HepG2 (cell line): ENCODE measurements around the gene CISD3. TPM values are rescaled to one million over a fixed set of nuclear protein-coding genes. Genes with fewer than 3 reads are reported as not detected.

Experiments
- CHCHD3 ChIP-seq: sonication (generic); formaldehyde crosslinking; IDR thresholded peaks from 2 replicates; pipeline ENCODE4 v1.8.0; 2022; ENCODE audit warnings: mild to moderate bottlenecking, missing genetic modification reagents, moderate library complexity
- DNMT1 ChIP-seq: sonication (generic); formaldehyde crosslinking; IDR thresholded peaks from 2 replicates; pipeline ENCODE4 v1.5.1; 2020; ENCODE audit warnings: mild to moderate bottlenecking, missing genetic modification reagents
- ESRRA ChIP-seq: sonication (generic); formaldehyde crosslinking; IDR thresholded peaks from 2 replicates; pipeline ENCODE4 v1.5.1; 2020; ENCODE audit warnings: mild to moderate bottlenecking, low read depth, missing genetic modification reagents
- GTF3A ChIP-seq: sonication (generic); formaldehyde crosslinking; conservative IDR thresholded peaks from 2 replicates; pipeline ENCODE4 v1.4.0; 2020; ENCODE audit warnings: mild to moderate bottlenecking, missing genetic modification reagents
- KMT2A ChIP-seq: sonication (generic); formaldehyde crosslinking; IDR thresholded peaks from 2 replicates; pipeline ENCODE4 v1.4.0; 2020; ENCODE audit warnings: missing genetic modification reagents
- NR1H2 ChIP-seq: sonication (generic); formaldehyde crosslinking; IDR thresholded peaks from 2 replicates; pipeline ENCODE4 v1.8.1; 2022; ENCODE audit warnings: low read depth, missing genetic modification reagents, borderline replicate concordance
- RAD51 ChIP-seq: fragments of 450-650 bp; IDR thresholded peaks from 2 replicates; pipeline ENCODE4 v1.6.1; 2016; ENCODE audit warnings: borderline replicate concordance
- ZNF256 ChIP-seq: sonication (generic); formaldehyde crosslinking; conservative IDR thresholded peaks from 2 replicates; pipeline ENCODE4 v1.4.0; 2020; ENCODE audit warnings: missing genetic modification reagents
- ZNF619 ChIP-seq: sonication (generic); formaldehyde crosslinking; IDR thresholded peaks from 2 replicates; pipeline ENCODE4 v1.4.0; 2020; ENCODE audit warnings: mild to moderate bottlenecking, missing genetic modification reagents
- ZNF672 ChIP-seq: sonication (generic); formaldehyde crosslinking; IDR thresholded peaks from 2 replicates; pipeline ENCODE4 v1.8.1; 2022; ENCODE audit warnings: missing genetic modification reagents
- polyA plus RNA-seq, 8 experiments: library from polyadenylated mRNA; depleted of rRNA in 3 of 8; stranded (reverse) in 7 of 8; unstranded in 1 of 8; fragments of >200 nt; fragmentation: Illumina TruSeq in 4 of 8; extraction: Trizol in 4 of 8; gene quantifications; 2 replicates each; pipeline versions ENCODE4 v1.2.1 to v1.2.3, GENCODE V29; 2011 to 2016; ENCODE audit warnings: low read depth in 4 of 8, missing spikeins in 1 of 8, mixed read lengths in 1 of 8; ENCODE audit not compliant: insufficient read depth in 1 of 8
- total RNA-seq, 5 experiments: library from RNA; depleted of rRNA; stranded (reverse); fragments of >200 nt; fragmentation: Illumina TruSeq; extraction: Trizol; gene quantifications; 2 replicates each; pipeline ENCODE4 v1.2.3, GENCODE V29; 2016; ENCODE audit warnings: low read depth in 1 of 5
- TF ChIP-seq, protein P1 (sequence below), 2 experiments: sonication (generic) in 1 of 2; formaldehyde crosslinking in 1 of 2; IDR thresholded peaks; 2 replicates each; pipeline versions ENCODE4 v1.4.0 to v1.6.1; 2018 to 2020; ENCODE audit warnings: missing genetic modification reagents in 2 of 2, borderline replicate concordance in 1 of 2, low read depth in 1 of 2, mild to moderate bottlenecking in 1 of 2, missing biosample characterization in 1 of 2
- TF ChIP-seq, protein P2 (sequence below): IDR thresholded peaks from 2 replicates; pipeline ENCODE4 v1.6.1; 2012; ENCODE audit warnings: low read depth, low read length, improper control_type of control experiment
- TF ChIP-seq, protein P3 (sequence below): sonication (generic); formaldehyde crosslinking; IDR thresholded peaks from 2 replicates; pipeline ENCODE4 v1.4.0; 2020; ENCODE audit warnings: missing genetic modification reagents
- TF ChIP-seq, protein P4 (sequence below): sonication (generic); formaldehyde crosslinking; IDR thresholded peaks from 2 replicates; pipeline ENCODE4 v1.5.1; 2020; ENCODE audit warnings: missing genetic modification reagents, mild to moderate bottlenecking, borderline replicate concordance
- TF ChIP-seq, protein P5 (sequence below): sonication (generic); formaldehyde crosslinking; IDR thresholded peaks from 2 replicates; pipeline ENCODE4 v1.4.0; 2020; ENCODE audit warnings: missing genetic modification reagents
- TF ChIP-seq, protein P6 (sequence below): sonication (generic); formaldehyde crosslinking; IDR thresholded peaks from 2 replicates; pipeline ENCODE4 v1.5.1; 2020; ENCODE audit warnings: missing genetic modification reagents, mild to moderate bottlenecking, borderline replicate concordance

The CISD3 gene
- total and polyA plus RNA-seq, 2 of the 13 experiments (the other 11 are each of a cell fraction or from before 2014, with no cell fraction given) = 30.0 to 34.1 TPM

DNA sequence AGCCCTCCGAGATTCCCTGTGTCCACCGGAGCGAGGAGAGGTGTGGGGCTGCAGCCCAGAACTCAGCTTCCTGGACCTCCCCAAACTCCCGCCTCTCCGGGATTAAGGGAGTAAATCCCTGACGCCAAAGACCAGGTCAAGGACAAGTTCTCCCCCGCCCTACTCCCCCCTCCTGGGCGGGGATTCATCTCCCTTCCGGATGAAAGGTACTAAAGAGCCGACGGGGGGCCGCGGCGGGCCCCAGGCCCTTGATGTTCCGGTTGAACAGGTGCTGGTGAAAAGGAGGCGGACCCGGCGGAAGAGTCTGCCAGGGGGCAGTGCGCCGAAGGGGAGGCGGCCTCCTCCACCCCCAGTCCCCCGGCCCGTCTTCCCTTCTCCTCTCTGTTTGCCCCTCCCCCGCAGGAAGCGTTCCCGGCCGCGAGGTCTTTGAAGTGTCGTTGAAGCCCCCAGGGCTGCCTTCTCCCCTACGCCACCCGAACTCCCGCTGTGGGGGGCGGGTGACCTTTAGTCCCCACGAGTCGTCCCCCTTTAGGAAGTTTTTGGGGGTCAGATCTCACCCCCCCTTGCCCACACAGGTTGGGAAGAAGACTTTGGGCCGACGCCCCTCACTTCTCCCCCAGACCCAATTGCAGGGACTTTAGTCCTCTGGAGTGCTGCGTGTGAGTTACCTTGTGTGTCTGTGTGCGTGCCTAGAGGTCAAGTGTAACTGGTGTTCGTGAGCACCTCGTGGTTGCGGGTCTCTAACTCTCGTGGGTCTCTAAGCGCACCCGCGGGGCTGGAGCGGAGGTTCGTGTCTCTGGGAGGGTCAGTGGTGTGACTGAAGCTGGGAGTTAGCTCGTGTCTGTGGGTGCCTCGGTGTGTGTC lies 26.2 kb upstream of the CISD3 start (continued):
- TF ChIP-seq, protein P1, sequence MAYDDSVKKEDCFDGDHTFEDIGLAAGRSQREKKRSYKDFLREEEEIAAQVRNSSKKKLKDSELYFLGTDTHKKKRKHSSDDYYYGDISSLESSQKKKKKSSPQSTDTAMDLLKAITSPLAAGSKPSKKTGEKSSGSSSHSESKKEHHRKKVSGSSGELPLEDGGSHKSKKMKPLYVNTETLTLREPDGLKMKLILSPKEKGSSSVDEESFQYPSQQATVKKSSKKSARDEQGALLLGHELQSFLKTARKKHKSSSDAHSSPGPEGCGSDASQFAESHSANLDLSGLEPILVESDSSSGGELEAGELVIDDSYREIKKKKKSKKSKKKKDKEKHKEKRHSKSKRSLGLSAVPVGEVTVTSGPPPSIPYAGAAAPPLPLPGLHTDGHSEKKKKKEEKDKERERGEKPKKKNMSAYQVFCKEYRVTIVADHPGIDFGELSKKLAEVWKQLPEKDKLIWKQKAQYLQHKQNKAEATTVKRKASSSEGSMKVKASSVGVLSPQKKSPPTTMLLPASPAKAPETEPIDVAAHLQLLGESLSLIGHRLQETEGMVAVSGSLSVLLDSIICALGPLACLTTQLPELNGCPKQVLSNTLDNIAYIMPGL (CRISPR knock-in tag; IDR thresholded peaks at IDR 0.05; ENCODE audit: borderline replicate concordance in 1 of 2, low read depth in 1 of 2) = peak; percentile 57 to 78; a peak in 3 of 4 replicates
- TF ChIP-seq, protein P2, sequence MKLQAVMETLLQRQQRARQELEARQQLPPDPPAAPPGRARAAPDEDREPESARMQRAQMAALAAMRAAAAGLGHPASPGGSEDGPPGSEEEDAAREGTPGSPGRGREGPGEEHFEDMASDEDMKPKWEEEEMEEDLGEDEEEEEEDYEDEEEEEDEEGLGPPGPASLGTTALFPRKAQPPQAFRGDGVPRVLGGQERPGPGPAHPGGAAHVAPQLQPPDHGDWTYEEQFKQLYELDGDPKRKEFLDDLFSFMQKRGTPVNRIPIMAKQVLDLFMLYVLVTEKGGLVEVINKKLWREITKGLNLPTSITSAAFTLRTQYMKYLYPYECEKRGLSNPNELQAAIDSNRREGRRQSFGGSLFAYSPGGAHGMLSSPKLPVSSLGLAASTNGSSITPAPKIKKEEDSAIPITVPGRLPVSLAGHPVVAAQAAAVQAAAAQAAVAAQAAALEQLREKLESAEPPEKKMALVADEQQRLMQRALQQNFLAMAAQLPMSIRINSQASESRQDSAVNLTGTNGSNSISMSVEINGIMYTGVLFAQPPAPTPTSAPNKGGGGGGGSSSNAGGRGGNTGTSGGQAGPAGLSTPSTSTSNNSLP = peak; percentile 85
- TF ChIP-seq KMT2A (CRISPR knock-in tag) (peak; percentile 91; the same call in 1 of the 2 replicates), DNMT1 (no peak), GTF3A (no peak; the same call in 1 of the 2 replicates), ESRRA (peak; percentile 85), ZNF256 (CRISPR knock-in tag) (peak; percentile 40), ZNF672 (CRISPR knock-in tag) (peak; percentile 80; the same call in 1 of the 2 replicates), ZNF619 (CRISPR knock-in tag) (no peak), NR1H2 (CRISPR knock-in tag) (no peak; the same call in none of the 2 replicates), CHCHD3 (CRISPR knock-in tag) (0 out of 2 replicates have a peak, but pooled peaks have one; percentile 8), RAD51 (no peak)
- TF ChIP-seq, protein P3, sequence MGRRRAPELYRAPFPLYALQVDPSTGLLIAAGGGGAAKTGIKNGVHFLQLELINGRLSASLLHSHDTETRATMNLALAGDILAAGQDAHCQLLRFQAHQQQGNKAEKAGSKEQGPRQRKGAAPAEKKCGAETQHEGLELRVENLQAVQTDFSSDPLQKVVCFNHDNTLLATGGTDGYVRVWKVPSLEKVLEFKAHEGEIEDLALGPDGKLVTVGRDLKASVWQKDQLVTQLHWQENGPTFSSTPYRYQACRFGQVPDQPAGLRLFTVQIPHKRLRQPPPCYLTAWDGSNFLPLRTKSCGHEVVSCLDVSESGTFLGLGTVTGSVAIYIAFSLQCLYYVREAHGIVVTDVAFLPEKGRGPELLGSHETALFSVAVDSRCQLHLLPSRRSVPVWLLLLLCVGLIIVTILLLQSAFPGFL (CRISPR knock-in tag) = peak; percentile 1; the same call in 1 of the 2 replicates
- TF ChIP-seq, protein P4, sequence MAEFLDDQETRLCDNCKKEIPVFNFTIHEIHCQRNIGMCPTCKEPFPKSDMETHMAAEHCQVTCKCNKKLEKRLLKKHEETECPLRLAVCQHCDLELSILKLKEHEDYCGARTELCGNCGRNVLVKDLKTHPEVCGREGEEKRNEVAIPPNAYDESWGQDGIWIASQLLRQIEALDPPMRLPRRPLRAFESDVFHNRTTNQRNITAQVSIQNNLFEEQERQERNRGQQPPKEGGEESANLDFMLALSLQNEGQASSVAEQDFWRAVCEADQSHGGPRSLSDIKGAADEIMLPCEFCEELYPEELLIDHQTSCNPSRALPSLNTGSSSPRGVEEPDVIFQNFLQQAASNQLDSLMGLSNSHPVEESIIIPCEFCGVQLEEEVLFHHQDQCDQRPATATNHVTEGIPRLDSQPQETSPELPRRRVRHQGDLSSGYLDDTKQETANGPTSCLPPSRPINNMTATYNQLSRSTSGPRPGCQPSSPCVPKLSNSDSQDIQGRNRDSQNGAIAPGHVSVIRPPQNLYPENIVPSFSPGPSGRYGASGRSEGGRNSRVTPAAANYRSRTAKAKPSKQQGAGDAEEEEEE (CRISPR knock-in tag) = peak; percentile 28; the same call in 1 of the 2 replicates
- TF ChIP-seq, protein P5, sequence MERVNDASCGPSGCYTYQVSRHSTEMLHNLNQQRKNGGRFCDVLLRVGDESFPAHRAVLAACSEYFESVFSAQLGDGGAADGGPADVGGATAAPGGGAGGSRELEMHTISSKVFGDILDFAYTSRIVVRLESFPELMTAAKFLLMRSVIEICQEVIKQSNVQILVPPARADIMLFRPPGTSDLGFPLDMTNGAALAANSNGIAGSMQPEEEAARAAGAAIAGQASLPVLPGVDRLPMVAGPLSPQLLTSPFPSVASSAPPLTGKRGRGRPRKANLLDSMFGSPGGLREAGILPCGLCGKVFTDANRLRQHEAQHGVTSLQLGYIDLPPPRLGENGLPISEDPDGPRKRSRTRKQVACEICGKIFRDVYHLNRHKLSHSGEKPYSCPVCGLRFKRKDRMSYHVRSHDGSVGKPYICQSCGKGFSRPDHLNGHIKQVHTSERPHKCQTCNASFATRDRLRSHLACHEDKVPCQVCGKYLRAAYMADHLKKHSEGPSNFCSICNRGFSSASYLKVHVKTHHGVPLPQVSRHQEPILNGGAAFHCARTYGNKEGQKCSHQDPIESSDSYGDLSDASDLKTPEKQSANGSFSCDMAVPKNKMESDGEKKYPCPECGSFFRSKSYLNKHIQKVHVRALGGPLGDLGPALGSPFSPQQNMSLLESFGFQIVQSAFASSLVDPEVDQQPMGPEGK = peak; percentile 100
- TF ChIP-seq, protein P6, sequence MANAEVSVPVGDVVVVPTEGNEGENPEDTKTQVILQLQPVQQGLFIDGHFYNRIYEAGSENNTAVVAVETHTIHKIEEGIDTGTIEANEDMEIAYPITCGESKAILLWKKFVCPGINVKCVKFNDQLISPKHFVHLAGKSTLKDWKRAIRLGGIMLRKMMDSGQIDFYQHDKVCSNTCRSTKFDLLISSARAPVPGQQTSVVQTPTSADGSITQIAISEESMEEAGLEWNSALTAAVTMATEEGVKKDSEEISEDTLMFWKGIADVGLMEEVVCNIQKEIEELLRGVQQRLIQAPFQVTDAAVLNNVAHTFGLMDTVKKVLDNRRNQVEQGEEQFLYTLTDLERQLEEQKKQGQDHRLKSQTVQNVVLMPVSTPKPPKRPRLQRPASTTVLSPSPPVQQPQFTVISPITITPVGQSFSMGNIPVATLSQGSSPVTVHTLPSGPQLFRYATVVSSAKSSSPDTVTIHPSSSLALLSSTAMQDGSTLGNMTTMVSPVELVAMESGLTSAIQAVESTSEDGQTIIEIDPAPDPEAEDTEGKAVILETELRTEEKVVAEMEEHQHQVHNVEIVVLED (CRISPR knock-in tag) = peak; percentile 77
